A673 (cell line): ENCODE measurements around the gene ME1.

Source experiments
- EZH2 ChIP-seq: fragments of 200-600 bp; sonication (generic); IDR thresholded peaks from 2 replicates; pipeline ENCODE4 v1.6.1; 2017; ENCODE audit warnings: borderline replicate concordance, low read depth, mild to moderate bottlenecking, mixed read lengths, antibody characterized with exemption, low read length; ENCODE audit not compliant: poor library complexity, severe bottlenecking
- TF ChIP-seq, protein P1 (sequence below): fragments of 300-800, 200-600 bp; sonication (generic); conservative IDR thresholded peaks from 2 replicates; pipeline ENCODE4 v1.5.1; 2017; ENCODE audit warnings: low read depth, mild to moderate bottlenecking, antibody characterized with exemption, low read length, moderate library complexity, mixed read lengths

DNA sequence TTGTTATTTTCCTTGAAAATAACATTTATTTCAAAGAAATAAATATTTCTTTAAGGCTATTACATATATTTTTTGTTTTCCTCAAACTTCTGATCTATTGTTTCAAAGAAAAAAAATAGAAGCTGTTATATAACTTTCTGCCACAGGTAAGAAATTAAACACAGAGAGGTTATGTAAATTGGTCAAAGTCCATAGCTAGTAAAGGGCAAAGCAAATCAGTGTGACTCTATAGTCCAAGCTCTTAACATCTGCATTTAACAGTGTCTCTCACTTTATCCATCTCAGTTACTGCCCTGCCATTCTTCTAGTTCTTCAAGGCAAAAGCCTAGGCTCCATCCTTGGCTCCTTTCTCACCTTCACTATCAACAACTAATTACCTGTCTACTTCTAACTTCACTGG lies 180.6 kb downstream of the ME1 start:
- no peak for TF ChIP-seq EZH2
- TF ChIP-seq, protein P1, sequence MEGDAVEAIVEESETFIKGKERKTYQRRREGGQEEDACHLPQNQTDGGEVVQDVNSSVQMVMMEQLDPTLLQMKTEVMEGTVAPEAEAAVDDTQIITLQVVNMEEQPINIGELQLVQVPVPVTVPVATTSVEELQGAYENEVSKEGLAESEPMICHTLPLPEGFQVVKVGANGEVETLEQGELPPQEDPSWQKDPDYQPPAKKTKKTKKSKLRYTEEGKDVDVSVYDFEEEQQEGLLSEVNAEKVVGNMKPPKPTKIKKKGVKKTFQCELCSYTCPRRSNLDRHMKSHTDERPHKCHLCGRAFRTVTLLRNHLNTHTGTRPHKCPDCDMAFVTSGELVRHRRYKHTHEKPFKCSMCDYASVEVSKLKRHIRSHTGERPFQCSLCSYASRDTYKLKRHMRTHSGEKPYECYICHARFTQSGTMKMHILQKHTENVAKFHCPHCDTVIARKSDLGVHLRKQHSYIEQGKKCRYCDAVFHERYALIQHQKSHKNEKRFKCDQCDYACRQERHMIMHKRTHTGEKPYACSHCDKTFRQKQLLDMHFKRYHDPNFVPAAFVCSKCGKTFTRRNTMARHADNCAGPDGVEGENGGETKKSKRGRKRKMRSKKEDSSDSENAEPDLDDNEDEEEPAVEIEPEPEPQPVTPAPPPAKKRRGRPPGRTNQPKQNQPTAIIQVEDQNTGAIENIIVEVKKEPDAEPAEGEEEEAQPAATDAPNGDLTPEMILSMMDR, result no peak
